GM21381 (cell line): ENCODE data around the gene HOXA1.
"Not testable (repeated sequence)": the region's sequence is repeated elsewhere in the genome, so short reads cannot be mapped to it uniquely, and the experiment has no call there.

Source experiments
- ATAC-seq: cut with Tn5 transposase; IDR thresholded peaks from one replicate; pipeline ENCODE4 v1.9.1; 2021; ENCODE audit warnings: mild to moderate bottlenecking, moderate library complexity; ENCODE audit not compliant: unreplicated experiment

HOXA1 gene

DNA sequence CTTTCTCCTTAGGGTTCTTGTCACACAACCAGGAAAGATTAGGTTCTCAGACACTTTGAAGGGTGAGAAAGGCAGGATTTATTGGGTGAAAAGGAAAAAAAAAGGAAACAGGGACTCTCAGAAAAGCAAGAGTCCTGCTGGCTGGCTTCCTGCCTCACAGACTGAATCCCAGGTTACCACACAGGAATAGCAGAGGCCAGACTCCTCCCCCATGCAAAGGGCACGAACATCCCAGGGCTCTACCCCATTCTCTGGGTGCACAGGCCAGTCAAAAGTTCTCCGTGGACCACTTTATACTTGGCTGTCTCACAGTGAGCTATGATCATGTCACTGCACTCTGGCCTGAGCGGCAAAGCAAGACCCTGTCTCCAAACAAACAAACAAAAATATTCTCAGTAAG, 42.6 kb downstream of the HOXA1 start:
- no peak for ATAC-seq

DNA sequence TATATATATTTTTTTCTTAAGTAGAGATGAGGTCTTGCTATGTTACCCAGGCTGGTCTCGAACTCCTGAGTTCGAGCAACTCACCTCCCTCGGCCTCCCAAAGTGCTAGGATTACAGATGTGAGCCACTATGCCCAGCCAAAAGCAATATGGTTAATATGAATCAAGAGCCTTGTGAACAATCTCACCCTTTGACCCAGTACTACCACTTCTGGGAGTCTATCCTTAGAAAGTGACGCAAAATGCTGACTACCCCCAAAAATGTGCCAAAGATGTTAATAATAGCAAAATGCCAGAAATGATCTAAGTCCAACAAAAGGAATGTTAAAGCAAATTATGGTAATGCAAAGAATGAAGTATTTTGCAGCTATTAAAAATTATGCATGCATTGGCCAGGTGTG, 44.3 kb downstream of the HOXA1 start:
- ATAC-seq, result no peak

DNA sequence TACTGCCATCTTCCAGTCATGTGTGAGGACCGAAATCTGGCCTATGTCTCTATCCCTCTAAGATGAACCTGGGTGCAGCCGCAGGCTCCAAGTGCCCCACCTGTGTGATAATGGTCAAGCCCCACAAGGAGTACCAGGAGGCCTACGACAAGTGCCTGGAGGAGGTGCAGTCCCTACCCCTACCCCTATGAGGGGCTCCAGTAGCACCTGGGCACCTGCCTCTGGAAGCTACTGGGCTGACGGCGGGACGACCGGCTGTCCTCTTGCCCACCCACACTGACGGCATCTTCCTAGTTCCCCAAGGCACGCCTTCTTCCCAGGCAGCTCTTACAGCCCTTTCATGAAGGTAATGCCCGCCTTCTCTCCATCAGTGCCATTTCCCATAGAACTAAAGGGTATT, 47.4 kb downstream of the HOXA1 start:
- no peak for ATAC-seq

DNA sequence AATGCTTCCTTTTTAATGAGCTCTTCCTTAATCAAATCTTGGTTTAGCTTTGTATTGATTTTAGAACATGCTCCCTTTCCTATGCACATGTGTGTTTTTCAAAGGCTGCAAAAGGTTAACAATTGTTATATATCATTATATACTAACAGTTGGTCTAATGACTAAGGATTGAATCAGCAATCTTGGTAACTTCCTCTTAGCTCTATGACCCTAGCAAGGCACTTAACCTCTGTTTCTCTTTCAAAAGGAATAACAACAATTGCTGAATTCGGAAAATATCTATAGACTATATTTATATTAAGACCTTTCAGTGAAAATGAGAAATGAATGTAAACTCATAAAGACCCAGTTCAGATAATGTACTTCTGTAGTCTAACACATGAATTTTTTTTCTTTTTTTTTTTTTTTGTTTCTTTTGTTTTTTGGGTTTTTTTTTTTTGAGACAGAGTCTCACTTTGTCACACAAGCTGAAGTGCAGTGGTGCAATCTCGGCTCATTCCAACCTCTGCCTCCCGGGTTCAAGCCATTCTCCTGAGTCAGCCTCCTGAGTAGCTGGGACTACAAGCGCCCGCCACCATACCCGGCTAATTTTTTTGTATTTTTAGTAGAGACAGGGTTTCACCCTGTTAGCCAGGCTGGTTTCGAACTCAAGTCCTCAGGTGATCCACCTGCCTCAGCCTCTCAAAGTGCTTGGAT, 48.8 kb downstream of the HOXA1 start:
- no peak for ATAC-seq

DNA sequence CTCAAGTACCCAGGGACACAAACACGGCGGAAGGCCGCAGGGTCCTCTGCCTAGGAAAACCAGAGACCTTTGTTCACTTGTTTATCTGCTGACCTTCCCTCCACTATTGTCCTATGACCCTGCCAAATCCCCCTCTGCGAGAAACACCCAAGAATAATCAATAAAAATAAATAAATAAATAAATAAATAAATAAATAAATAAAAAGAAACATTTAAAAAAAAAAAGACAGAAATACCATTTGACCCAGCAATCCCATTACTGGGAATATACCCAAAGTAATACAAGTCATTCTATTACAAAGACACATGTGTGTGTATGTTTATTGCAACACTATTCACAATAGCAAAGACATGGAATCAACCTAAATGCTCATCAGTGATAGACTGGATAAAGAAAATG, 49.8 kb downstream of the HOXA1 start:
- ATAC-seq, result not testable (repeated sequence)

DNA sequence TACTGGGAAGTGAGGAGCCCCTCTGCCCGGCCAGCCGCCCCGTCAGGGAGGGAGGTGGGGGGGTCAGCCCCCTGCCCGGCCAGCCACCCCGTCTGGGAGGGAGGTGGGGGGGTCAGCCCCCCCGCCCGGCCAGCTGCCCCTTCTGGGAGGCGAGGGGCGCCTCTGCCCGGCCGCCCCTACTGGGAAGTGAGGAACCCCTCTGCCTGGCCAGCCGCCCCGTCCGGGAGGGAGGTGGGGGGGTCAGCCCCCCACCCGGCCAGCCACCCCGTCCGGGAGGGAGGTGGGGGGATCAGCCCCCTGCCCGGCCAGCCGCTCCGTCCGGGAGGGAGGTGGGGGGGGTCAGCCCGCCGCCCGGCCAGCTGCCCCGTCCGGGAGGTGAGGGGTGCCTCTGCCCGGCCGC, 50.7 kb downstream of the HOXA1 start:
- not testable (repeated sequence) for ATAC-seq
